H1 (cell line): ENCODE results near the gene SNF8. TPM values are rescaled to one million over a fixed set of nuclear protein-coding genes. Genes with fewer than 3 reads are reported as not detected.

Source experiments
- CTCF ChIA-PET: fragments of 300-600 bp; sonication (Branson Sonifier 250); formaldehyde crosslinking; loops from one replicate; lab custom pipeline; 2021; ENCODE audit not compliant: partially characterized antibody; lab: Charles Lee
- POLR2A ChIA-PET: fragments of 300-600 bp; sonication (Branson Sonifier 250); formaldehyde crosslinking; loops from one replicate; lab custom pipeline; 2021; ENCODE audit warnings: inconsistent platforms; ENCODE audit not compliant: partially characterized antibody; lab: Charles Lee
- DNase-seq, 2 experiments: peaks; one replicate each; pipeline versions ENCODE4 v3.0.0 to v3.0.0-alpha.2; 2010 to 2022; ENCODE audit warnings: low spot score in 2 of 2, low read depth in 1 of 2, mixed read lengths in 1 of 2
- FAIRE-seq: peaks from 2 replicates; lab custom pipeline; 2011; peaks lifted over from hg19 to GRCh38; lab: Jason Lieb, UNC
- H2AFZ ChIP-seq: 2 replicates; pipeline ENCODE4 v1.8.1; 2012; ENCODE audit warnings: low read length, inconsistent platforms
- H2AK5ac ChIP-seq: 2 replicates; pipeline ENCODE4 v1.6.1; 2013; ENCODE audit warnings: low read depth, low read length
- H2BK120ac ChIP-seq: replicated peaks from 2 replicates; pipeline ENCODE3; 2013; ENCODE audit warnings: low read depth, low read length, inconsistent platforms
- H2BK12ac ChIP-seq: 2 replicates; pipeline ENCODE4 v1.6.1; 2013; ENCODE audit warnings: low read depth, low read length
- H2BK15ac ChIP-seq: 2 replicates; pipeline ENCODE4 v1.6.1; 2013; ENCODE audit warnings: low read length
- H2BK20ac ChIP-seq: 2 replicates; pipeline ENCODE4 v1.6.1; 2013; ENCODE audit warnings: low read length
- H2BK5ac ChIP-seq: 2 replicates; pipeline ENCODE4 v1.6.1; 2013; ENCODE audit warnings: low read depth, low read length
- H3K14ac ChIP-seq: 2 replicates; pipeline ENCODE4 v1.6.1; 2013; ENCODE audit warnings: inconsistent platforms; ENCODE audit not compliant: insufficient read length
- H3K18ac ChIP-seq: 2 replicates; pipeline ENCODE4 v1.6.1; 2013; ENCODE audit warnings: low read length; ENCODE audit errors: extremely low read depth
- H3K23ac ChIP-seq: 2 replicates; pipeline ENCODE4 v1.6.1; 2013; ENCODE audit warnings: inconsistent platforms; ENCODE audit not compliant: insufficient read length
- H3K23me2 ChIP-seq: 2 replicates; pipeline ENCODE4 v1.6.1; 2013; ENCODE audit warnings: low read depth, low read length
- H3K27ac ChIP-seq: 2 replicates; pipeline ENCODE4 v1.6.1; 2011; ENCODE audit warnings: low read depth, low read length, inconsistent platforms
- H3K27me3 ChIP-seq, 4 experiments: replicated peaks in 1 of 4; 1 replicate in 1 of 4; 2 replicates in 3 of 4; pipeline versions ENCODE4 v1.6.1 to v1.8.1; 2011 to 2013; ENCODE audit warnings: low read length in 3 of 4, mild to moderate bottlenecking in 3 of 4, inconsistent platforms in 2 of 4, mixed read lengths in 2 of 4, moderate library complexity in 1 of 4; ENCODE audit not compliant: control insufficient read depth in 3 of 4, insufficient read depth in 3 of 4; ENCODE audit errors: extremely low read depth in 1 of 4
- H3K36me3 ChIP-seq, 4 experiments: 2 replicates each; pipeline versions ENCODE4 v1.6.1 to v1.8.1; 2011 to 2013; ENCODE audit warnings: mild to moderate bottlenecking in 4 of 4, low read length in 3 of 4, moderate library complexity in 2 of 4, control low read depth in 1 of 4, inconsistent platforms in 1 of 4; ENCODE audit not compliant: insufficient read depth in 4 of 4, control insufficient read depth in 2 of 4
- H3K4ac ChIP-seq: replicated peaks from 2 replicates; pipeline ENCODE3; 2013; ENCODE audit warnings: low read length, low read depth, mixed read lengths, inconsistent platforms; ENCODE audit not compliant: insufficient read length
- H3K4me1 ChIP-seq, 4 experiments: replicated peaks in 1 of 4; 1 replicate in 1 of 4; 2 replicates in 3 of 4; pipeline versions ENCODE4 v1.6.1 to v1.8.1; 2011 to 2013; ENCODE audit warnings: low read length in 3 of 4, inconsistent platforms in 2 of 4, mixed read lengths in 1 of 4; ENCODE audit not compliant: insufficient read depth in 4 of 4, control insufficient read depth in 3 of 4
- H3K4me2 ChIP-seq, 2 experiments: 2 replicates each; pipeline versions ENCODE4 v1.6.1 to v1.8.1; 2011 to 2013; ENCODE audit warnings: low read depth in 2 of 2, low read length in 2 of 2, control low read depth in 1 of 2, inconsistent platforms in 1 of 2, mild to moderate bottlenecking in 1 of 2; ENCODE audit not compliant: insufficient read depth in 1 of 2
- H3K4me3 ChIP-seq, 4 experiments: fragments of 200-600, 300-600 bp in 1 of 4; sonication (generic), shearing (Covaris generic), sonication (Bioruptor Twin) in 1 of 4; 2 replicates each; pipeline versions ENCODE4 v1.5.1 to v1.8.1; 2011 to 2016; ENCODE audit warnings: low read length in 4 of 4, low read depth in 3 of 4, control low read depth in 2 of 4, inconsistent platforms in 2 of 4, mild to moderate bottlenecking in 2 of 4, mixed read lengths in 1 of 4, moderate library complexity in 1 of 4; ENCODE audit not compliant: insufficient read depth in 2 of 4; ENCODE audit errors: extremely low read depth in 1 of 4
- H3K56ac ChIP-seq: replicated peaks from 2 replicates; pipeline ENCODE3; 2013; ENCODE audit warnings: low read depth, mild to moderate bottlenecking, mixed read lengths, low read length, inconsistent platforms; ENCODE audit not compliant: insufficient read length
- H3K79me1 ChIP-seq: 2 replicates; pipeline ENCODE4 v1.6.1; 2013; ENCODE audit warnings: low read depth, low read length, control low read depth
- H3K79me2 ChIP-seq, 2 experiments: 2 replicates each; pipeline versions ENCODE4 v1.6.1 to v1.8.1; 2012 to 2013; ENCODE audit warnings: low read length in 2 of 2, mild to moderate bottlenecking in 2 of 2, inconsistent platforms in 1 of 2; ENCODE audit not compliant: insufficient read depth in 2 of 2, control insufficient read depth in 1 of 2
- H3K9ac ChIP-seq, 4 experiments: replicated peaks in 1 of 4; 1 replicate in 1 of 4; 2 replicates in 3 of 4; pipeline versions ENCODE4 v1.6.1 to v1.8.1; 2011 to 2013; ENCODE audit warnings: low read depth in 3 of 4, low read length in 3 of 4, control low read depth in 2 of 4, mild to moderate bottlenecking in 2 of 4, moderate library complexity in 2 of 4, inconsistent platforms in 1 of 4; ENCODE audit errors: extremely low read depth in 1 of 4
- H3K9me3 ChIP-seq, 2 experiments: 2 replicates each; pipeline versions ENCODE4 v1.6.1 to v1.8.1; 2012 to 2013; ENCODE audit warnings: mild to moderate bottlenecking in 2 of 2, moderate library complexity in 2 of 2, control low read depth in 1 of 2, inconsistent platforms in 1 of 2, low read depth in 1 of 2, low read length in 1 of 2, mixed read lengths in 1 of 2; ENCODE audit not compliant: insufficient read depth in 2 of 2
- H4K20me1 ChIP-seq, 2 experiments: replicated peaks in 1 of 2; 2 replicates each; pipeline versions ENCODE3 to v1.8.1; 2011 to 2013; ENCODE audit warnings: inconsistent platforms in 2 of 2, low read length in 2 of 2, mild to moderate bottlenecking in 1 of 2; ENCODE audit not compliant: insufficient read depth in 2 of 2, control insufficient read depth in 1 of 2
- H4K5ac ChIP-seq: 2 replicates; pipeline ENCODE4 v1.6.1; 2013; ENCODE audit warnings: low read length, low read depth, mixed read lengths, inconsistent platforms; ENCODE audit not compliant: insufficient read length
- H4K8ac ChIP-seq: 2 replicates; pipeline ENCODE4 v1.8.0; 2013; ENCODE audit warnings: mild to moderate bottlenecking, moderate library complexity, low read length, inconsistent platforms; ENCODE audit not compliant: insufficient read depth; ENCODE audit errors: extremely low read depth
- H4K91ac ChIP-seq: replicated peaks from 2 replicates; pipeline ENCODE3; 2013; ENCODE audit warnings: low read length, mixed read lengths, inconsistent platforms; ENCODE audit not compliant: insufficient read length
- CEBPB ChIP-seq: IDR thresholded peaks from 2 replicates; pipeline ENCODE4 v1.6.1; 2012; ENCODE audit warnings: low read depth, low read length
- CTCF ChIP-seq, 3 experiments: IDR thresholded peaks; 1 replicate in 2 of 3; 2 replicates in 1 of 3; pipeline versions ENCODE4 v1.5.1 to v1.6.1; 2011; ENCODE audit warnings: low read length in 3 of 3, mild to moderate bottlenecking in 3 of 3, inconsistent platforms in 2 of 3, low read depth in 1 of 3, moderate library complexity in 1 of 3; ENCODE audit not compliant: insufficient read depth in 1 of 3; ENCODE audit errors: control extremely low read depth in 1 of 3
- HDAC2 ChIP-seq, 2 experiments: fragments of 300-600 bp in 1 of 2; sonication (generic) in 1 of 2; IDR thresholded peaks; 2 replicates each; pipeline ENCODE4 v1.6.1; 2011 to 2012; ENCODE audit warnings: low read depth in 2 of 2, low read length in 2 of 2, mild to moderate bottlenecking in 2 of 2, moderate library complexity in 2 of 2, borderline replicate concordance in 1 of 2, inconsistent platforms in 1 of 2
- HDAC6 ChIP-seq: IDR thresholded peaks from one replicate; pipeline ENCODE4 v1.7.1; 2012; ENCODE audit warnings: low read depth, mild to moderate bottlenecking, inconsistent platforms, low read length, moderate library complexity
- NANOG ChIP-seq: IDR thresholded peaks from 2 replicates; pipeline ENCODE4 v1.6.1; 2011; ENCODE audit warnings: low read length, low read depth, mild to moderate bottlenecking, inconsistent platforms; ENCODE audit not compliant: insufficient read depth, poor library complexity, severe bottlenecking
- NRF1 ChIP-seq: IDR thresholded peaks from 2 replicates; pipeline ENCODE4 v1.6.1; 2011; ENCODE audit warnings: mild to moderate bottlenecking, low read depth, low read length, improper control_type of control experiment
- RXRA ChIP-seq: IDR thresholded peaks from 2 replicates; pipeline ENCODE4 v1.6.1; 2011; ENCODE audit warnings: low read depth, mild to moderate bottlenecking, low read length, moderate library complexity; ENCODE audit not compliant: insufficient read depth
- SIRT6 ChIP-seq: IDR thresholded peaks from one replicate; pipeline ENCODE4 v1.7.1; 2012; ENCODE audit warnings: low read length, inconsistent platforms
- SP2 ChIP-seq: IDR thresholded peaks from 2 replicates; pipeline ENCODE4 v1.6.1; 2012; ENCODE audit warnings: mild to moderate bottlenecking, low read length, inconsistent platforms
- WGBS, 2 experiments: shearing (Covaris generic) in 1 of 2; methylation state at CpG; one replicate each; pipeline versions ENCODE4 v1.1.6 to v1.1.7; 2013 to 2015; ENCODE audit warnings: low lambda C conversion rate in 2 of 2, mixed read lengths in 2 of 2, inconsistent platforms in 1 of 2, low coverage in 1 of 2, missing lambda C conversion rate in 1 of 2; ENCODE audit not compliant: insufficient replicate concordance in 2 of 2, insufficient coverage in 1 of 2, insufficient read length in 1 of 2; ENCODE audit errors: extremely low coverage in 1 of 2, missing lambda C conversion rate in 1 of 2; 5-methylcytosine and 5-hydroxymethylcytosine counted together
- polyA plus RNA-seq, 7 experiments: library from polyadenylated mRNA; depleted of rRNA in 3 of 7; stranded (reverse) in 5 of 7; unstranded in 2 of 7; fragments of >200 nt in 5 of 7; fragments of 200-250 nt in 2 of 7; gene quantifications; 1 replicate in 5 of 7; 2 replicates in 1 of 7; 4 replicates in 1 of 7; pipeline versions ENCODE4 v1.2.1 to v1.2.3, GENCODE V29; 2011 to 2013; ENCODE audit warnings: missing spikeins in 2 of 7, mixed read lengths in 2 of 7
- total RNA-seq: library from RNA; stranded (reverse); fragmentation: NEBNext Ultra II Directional; extraction: Animal tissue kit (Norgen Biotek cat#: 25700); gene quantifications from 2 replicates; pipeline ENCODE4 v1.2.1, GENCODE V29; 2021

SNF8 gene
- total and polyA plus RNA-seq, 2 of the 8 experiments (the other 6 are each of a cell fraction or from before 2014, with no cell fraction given) = 132 to 133 TPM

GRCh38 chr17:48912476-48912875 is 32.2 kb downstream of the SNF8 start:
- Histone ChIP-seq H3K4ac (no peak overlapping the region), H2BK12ac (no peak overlapping the region), H3K27me3 (no peaks in the 10 kb centered on the region), H2BK20ac (no peak overlapping the region), H3K36me3 (peaks cover 3 to 55% (median 37%) of the 10 kb centered on the region in 4 experiments), H3K79me2 (peaks cover 21 to 68% of the 10 kb centered on the region in 2 experiments), H3K14ac (no peak overlapping the region), H4K8ac (no peak overlapping the region), H3K18ac (no peak overlapping the region), H3K27ac (no peak overlapping the region), H3K4me1 (peaks cover 5 to 17% (median 6%) of the 10 kb centered on the region in 4 experiments), H3K9me3 (no peaks in the 10 kb centered on the region), H4K20me1 (peaks cover 11 to 33% of the 10 kb centered on the region in 2 experiments), H2AFZ (no peak overlapping the region), H4K5ac (no peak overlapping the region), H4K91ac (no peak overlapping the region), H2BK15ac (no peak overlapping the region), H3K4me3 (no peak overlapping the region), H3K23ac (no peak overlapping the region), H2AK5ac (no peak overlapping the region), H3K79me1 (peaks cover 21% of the 10 kb centered on the region), H2BK5ac (no peak overlapping the region), H3K9ac (no peak overlapping the region), H2BK120ac (no peak overlapping the region)
- no peak for DNase-seq
- no peak for FAIRE-seq
- 98% methylated on average over 2 of the region's 2 CpGs; no CpG with 5 or more reads in 1 of the 2 experiments for WGBS, 2 experiments
- POLR2A ChIA-PET = no interaction called here
- CTCF ChIA-PET = no interaction called here
- TF ChIP-seq HDAC2 (IDR thresholded peaks at IDR 0.05; ENCODE audit: borderline replicate concordance in 1 of 2, low read depth in 2 of 2, low read length in 2 of 2) = no peak
- TF ChIP-seq SIRT6 = no peak
- no peak for TF ChIP-seq CEBPB
- TF ChIP-seq SP2 = no peak
- TF ChIP-seq NANOG = no peak
- no peak for TF ChIP-seq RXRA
- no peak for TF ChIP-seq HDAC6
- TF ChIP-seq NRF1 = no peak
- no peak for TF ChIP-seq CTCF (IDR thresholded peaks at IDR 0.05; ENCODE audit: control extremely low read depth in 1 of 3, insufficient read depth in 1 of 3, low read depth in 1 of 3, low read length in 3 of 3)
- TF ChIP-seq, all 59 proteins: peak for 0
- Histone ChIP-seq H3K56ac (no peak overlapping the region), H3K4me2 (no peak overlapping the region), H3K23me2 (peaks cover 8% of the 10 kb centered on the region)
